GM19328 (cell line): Measurements from ENCODE around the gene C1QA.

ENCODE experiments used
- ATAC-seq: cut with Tn5 transposase; IDR thresholded peaks from one replicate; pipeline ENCODE4 v1.9.1; 2021; ENCODE audit warnings: mild to moderate bottlenecking, moderate library complexity; ENCODE audit not compliant: unreplicated experiment

C1QA gene, protein sequence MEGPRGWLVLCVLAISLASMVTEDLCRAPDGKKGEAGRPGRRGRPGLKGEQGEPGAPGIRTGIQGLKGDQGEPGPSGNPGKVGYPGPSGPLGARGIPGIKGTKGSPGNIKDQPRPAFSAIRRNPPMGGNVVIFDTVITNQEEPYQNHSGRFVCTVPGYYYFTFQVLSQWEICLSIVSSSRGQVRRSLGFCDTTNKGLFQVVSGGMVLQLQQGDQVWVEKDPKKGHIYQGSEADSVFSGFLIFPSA

DNA sequence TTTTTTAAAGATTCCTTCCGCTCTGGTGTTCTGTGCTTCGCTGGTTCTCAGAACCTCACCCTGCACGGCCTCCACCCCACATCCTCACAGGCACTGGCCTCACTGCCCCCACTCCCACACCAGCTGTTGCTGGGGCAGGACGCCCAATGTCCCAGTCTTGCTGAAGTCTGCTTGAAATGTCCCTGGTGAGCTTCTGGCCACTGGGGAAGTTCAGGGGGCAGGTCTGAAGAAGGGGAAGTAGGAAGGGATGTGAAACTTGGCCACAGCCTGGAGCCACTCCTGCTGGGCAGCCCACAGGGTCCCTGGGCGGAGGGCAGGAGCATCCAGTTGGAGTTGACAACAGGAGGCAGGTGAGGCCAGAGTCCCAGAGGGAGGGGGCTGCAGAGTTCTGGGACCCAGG, at the start of gene C1QA:
TSS of gene C1QA (plus strand) at position 276 of the 400 bp plus-strand sequence. CDS start 989 bp downstream, outside the sequence.
- no peak for ATAC-seq

DNA sequence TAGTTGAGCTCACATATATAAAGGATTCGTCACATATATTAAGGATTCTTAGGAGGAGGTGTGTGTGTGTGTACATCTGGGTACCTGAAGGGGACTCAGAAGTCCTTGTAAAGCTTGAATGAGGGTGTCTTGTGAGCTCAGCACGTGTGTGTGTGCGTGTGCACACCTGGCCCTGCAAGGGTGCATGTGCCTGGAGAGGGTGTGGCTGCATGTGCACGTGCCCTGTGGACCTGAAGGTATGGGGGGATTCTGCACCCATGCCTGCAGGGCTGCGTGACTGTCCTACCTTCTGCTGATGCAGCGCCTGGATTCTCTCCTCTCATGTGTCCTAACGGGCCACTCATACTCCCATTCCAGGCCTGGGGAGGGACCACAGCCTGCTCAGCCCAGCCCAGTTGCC, 49.2 kb upstream of the C1QA start:
- no peak for ATAC-seq

DNA sequence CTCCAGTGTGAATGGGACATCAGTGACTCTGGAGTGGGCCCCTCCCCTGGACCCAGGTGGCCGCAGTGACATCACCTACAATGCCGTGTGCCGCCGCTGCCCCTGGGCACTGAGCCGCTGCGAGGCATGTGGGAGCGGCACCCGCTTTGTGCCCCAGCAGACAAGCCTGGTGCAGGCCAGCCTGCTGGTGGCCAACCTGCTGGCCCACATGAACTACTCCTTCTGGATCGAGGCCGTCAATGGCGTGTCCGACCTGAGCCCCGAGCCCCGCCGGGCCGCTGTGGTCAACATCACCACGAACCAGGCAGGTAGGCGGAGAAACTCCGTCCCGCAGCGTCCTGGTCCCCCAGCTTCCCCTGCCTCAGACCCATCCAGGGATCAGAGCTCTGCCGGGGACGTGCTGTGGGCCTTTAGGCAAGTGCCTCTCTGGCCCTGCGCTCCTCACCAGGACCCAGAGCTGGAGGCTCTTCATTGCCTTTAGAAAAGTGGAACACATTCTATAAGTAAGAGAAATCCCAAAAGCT, 47.5 kb upstream of the C1QA start:
- ATAC-seq: no peak

DNA sequence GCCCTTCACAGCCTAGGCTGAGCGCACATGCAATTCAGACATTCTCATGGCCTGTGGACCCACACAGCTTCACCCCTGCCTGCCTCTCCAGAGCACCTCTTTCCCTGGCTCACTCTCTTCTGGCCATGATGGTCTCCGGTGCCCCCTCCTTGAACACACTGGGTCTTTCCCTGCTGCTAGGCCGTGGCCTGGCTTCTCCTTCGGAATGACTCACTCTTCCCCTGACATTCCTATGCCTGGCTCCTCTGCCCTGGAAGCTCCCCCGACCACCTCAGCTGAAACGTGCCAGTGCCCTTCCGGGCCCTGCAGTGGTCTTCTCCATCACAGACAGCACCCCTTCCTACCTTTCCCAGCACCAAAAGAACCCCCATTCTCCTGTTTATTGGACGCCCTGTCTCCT, 44.9 kb upstream of the C1QA start:
- ATAC-seq: no peak

DNA sequence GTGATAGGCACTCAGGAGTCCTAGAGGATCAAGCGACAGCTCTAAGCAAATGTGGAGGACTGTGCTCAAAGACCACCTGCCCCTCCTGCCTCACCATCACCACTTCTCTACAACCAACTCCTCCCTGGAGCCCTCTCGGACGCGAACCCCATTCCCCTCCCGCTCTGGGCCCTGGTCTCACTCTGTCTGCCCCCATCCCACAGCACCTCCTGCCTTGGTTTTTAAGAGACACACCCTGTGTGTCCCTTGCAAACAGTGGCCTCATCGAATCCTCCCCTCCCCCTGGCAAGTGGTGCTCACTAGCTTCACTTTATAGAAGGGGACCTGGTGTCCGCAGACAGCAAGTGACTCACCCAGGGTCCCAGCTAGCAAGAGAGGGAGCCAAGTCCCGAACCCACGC, 44.4 kb upstream of the C1QA start:
- no peak for ATAC-seq

DNA sequence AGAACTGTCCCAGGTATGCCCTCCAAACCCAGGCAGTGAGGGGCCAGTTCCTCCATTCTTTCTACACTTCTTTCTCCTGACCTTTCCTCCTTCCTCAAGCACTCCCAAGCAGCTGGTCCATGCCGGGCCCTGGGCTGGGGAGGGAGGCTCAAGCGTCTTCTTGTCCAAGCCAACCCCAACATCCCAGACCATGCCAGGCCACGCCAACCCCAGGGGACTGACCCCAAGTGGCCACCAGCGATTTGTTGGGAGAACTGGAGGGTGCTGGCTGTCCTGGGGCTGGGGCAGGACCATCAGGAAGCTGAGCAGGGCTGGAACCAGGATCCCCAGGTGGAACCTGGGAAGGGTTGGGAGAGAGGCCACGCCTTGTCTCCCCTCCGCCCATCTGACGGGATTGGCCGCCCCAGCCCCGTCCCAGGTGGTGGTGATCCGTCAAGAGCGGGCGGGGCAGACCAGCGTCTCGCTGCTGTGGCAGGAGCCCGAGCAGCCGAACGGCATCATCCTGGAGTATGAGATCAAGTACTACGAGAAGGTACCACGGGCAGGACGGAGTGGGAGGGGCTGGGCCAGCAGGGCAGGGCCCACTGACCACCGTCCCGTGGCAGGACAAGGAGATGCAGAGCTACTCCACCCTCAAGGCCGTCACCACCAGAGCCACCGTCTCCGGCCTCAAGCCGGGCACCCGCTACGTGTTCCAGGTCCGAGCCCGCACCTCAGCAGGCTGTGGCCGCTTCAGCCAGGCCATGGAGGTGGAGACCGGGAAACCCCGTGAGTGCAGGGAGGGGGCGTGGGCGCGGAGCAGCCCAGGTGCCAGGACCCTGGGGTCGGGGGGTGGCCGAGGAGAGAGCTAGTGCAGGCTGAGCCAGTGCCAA, 43.3 kb upstream of the C1QA start:
- no peak for ATAC-seq

DNA sequence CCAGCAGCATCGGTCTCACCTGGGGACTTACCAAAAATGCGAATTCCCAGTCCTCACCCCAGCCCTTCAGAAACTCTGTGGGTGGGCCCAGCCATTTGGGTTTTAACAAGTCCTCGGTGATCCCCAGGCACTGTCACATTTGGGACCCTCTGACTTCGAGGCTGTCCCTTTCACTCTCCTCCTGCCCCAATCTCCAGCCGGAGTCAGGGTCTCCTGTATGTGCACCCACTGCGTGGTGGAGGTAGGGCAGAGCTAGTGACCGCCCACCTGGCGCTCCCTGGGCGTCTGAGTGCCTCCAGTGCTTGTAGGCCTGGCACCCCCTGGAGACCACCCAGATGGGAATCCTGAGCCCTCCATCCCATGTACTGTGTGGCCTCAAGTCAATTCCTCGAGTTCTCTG, 42.0 kb upstream of the C1QA start:
- ATAC-seq: no peak

DNA sequence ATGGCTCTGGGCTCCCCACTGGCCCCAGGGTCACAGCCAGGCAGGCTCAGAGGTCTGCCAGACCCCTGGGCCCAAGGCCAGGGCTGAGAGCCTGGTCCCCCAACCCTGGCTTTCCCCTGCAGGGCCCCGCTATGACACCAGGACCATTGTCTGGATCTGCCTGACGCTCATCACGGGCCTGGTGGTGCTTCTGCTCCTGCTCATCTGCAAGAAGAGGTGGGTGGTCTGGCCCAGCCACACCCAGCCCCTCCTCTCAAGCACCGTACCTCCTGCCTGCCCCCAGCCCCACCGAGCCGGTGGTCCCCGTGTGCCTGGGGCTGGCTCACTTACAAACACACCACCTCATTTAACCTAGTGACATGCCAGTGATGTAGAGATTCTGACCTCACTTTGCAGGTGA, 41.3 kb upstream of the C1QA start:
- no peak for ATAC-seq

DNA sequence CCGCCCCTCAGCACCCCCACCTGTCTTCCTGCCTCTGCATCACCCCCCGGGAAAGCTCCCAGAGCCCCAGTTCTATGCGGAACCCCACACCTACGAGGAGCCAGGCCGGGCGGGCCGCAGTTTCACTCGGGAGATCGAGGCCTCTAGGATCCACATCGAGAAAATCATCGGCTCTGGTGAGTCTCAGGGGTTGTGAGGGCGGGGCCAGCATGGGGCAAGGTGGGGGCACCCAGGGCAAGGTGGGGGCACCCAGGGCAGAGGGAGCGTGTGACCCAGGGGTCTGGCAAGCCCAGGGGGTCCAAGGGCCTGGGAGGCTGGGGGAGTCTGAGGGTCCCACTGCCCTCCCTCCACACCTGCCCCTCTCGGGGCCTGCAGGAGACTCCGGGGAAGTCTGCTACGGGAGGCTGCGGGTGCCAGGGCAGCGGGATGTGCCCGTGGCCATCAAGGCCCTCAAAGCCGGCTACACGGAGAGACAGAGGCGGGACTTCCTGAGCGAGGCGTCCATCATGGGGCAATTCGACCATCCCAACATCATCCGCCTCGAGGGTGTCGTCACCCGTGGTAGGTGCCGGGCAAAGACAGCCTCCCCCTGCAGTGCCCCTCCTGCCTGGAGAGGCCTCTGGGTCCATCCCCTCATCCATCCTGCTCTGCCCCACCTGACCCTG, 39.0 kb upstream of the C1QA start:
- ATAC-seq: no peak

DNA sequence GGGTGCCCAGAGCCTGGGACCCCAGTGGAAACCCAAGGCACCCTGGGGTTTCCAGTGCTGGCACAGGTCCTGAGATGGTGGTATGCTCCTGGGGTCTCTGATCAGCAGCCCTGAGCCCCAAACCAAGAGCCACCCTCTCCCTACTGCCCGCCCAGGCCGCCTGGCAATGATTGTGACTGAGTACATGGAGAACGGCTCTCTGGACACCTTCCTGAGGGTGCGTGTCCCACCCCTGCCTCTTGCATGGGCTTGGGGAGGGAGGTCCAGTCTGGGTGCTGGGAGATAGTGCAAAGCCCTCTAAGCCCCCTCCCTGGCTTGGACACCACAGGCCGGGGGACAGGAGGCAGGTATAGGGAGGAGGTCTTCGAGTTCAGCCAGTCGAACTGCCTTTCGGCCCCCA, 38.4 kb upstream of the C1QA start:
- no peak for ATAC-seq

DNA sequence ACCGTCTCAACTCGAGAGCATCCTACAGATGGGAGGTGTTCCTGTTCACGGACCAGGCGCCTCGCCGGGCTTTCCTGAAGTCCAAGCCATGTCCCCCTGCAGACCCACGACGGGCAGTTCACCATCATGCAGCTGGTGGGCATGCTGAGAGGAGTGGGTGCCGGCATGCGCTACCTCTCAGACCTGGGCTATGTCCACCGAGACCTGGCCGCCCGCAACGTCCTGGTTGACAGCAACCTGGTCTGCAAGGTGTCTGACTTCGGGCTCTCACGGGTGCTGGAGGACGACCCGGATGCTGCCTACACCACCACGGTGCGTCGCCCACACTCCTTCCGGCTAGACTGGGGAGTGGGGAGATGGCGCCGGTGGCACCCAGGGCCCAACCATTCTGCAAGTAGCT, 37.7 kb upstream of the C1QA start:
- ATAC-seq: no peak

DNA sequence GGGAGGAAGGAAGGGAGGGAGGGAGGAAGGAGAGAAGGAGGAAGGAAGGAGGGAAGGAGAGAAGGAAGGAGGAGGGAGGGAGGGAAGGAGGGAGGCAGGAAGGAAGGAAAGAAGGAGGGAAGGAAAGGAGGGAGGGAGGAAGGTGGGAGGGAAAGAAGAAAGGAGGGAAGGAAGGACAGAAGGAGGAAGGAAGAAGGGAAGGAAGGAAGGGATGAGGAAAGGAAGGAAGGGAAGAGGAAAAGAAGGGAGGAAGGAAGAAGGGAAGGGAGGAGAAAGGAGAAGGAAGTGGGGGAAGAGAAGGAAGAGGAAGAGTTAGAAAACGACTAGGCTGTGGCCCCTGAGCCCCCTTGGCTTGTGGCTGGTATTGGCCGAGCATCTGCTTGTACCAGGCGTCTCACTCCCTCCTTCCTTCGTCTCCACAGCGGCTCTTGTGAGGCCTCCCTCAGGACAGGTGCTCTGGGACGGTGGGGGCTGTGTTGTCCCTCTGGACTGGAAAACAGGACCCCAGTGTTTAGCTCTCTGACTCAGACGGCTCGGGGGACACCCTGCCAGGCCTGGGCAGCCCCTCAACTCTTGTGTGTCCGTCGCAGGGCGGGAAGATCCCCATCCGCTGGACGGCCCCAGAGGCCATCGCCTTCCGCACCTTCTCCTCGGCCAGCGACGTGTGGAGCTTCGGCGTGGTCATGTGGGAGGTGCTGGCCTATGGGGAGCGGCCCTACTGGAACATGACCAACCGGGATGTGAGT, 36.2 kb upstream of the C1QA start:
- ATAC-seq: no peak

DNA sequence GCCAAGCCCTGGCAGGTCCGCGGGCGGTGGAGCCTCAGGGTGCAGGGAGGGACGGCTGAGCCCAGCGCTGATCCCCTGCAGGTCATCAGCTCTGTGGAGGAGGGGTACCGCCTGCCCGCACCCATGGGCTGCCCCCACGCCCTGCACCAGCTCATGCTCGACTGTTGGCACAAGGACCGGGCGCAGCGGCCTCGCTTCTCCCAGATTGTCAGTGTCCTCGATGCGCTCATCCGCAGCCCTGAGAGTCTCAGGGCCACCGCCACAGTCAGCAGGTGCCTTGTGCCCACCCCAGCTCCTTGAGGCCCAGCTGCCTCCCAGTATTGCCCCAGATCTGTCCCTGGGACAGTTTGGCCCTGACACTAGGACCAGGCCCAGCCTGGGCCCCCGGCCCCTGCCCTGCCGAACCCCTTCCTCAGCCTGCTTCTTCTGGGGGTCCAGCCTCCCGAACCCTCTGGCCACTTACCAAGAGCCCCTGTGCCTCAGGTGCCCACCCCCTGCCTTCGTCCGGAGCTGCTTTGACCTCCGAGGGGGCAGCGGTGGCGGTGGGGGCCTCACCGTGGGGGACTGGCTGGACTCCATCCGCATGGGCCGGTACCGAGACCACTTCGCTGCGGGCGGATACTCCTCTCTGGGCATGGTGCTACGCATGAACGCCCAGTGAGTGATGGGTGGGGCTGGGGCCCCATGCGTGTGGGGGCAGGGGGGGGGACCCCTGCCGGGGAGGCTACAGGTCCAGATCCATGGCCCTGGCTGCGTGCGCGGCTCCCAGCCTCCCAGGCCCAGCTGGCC, 35.4 kb upstream of the C1QA start:
- ATAC-seq: no peak

DNA sequence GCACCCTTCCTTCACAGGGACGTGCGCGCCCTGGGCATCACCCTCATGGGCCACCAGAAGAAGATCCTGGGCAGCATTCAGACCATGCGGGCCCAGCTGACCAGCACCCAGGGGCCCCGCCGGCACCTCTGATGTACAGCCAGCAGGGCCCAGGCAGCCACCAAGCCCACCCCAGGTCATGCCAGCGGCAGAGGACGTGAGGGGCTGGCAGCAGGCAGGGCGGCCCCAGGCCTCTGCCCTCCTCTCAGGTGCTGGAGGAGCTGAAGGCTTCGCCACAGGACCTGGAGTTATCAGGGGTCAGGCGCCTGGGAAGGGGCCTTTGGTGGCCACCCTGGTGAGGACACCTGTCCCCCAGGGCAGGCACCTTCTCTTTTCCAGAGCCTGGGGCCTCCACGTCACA, 34.8 kb upstream of the C1QA start:
- ATAC-seq: no peak

DNA sequence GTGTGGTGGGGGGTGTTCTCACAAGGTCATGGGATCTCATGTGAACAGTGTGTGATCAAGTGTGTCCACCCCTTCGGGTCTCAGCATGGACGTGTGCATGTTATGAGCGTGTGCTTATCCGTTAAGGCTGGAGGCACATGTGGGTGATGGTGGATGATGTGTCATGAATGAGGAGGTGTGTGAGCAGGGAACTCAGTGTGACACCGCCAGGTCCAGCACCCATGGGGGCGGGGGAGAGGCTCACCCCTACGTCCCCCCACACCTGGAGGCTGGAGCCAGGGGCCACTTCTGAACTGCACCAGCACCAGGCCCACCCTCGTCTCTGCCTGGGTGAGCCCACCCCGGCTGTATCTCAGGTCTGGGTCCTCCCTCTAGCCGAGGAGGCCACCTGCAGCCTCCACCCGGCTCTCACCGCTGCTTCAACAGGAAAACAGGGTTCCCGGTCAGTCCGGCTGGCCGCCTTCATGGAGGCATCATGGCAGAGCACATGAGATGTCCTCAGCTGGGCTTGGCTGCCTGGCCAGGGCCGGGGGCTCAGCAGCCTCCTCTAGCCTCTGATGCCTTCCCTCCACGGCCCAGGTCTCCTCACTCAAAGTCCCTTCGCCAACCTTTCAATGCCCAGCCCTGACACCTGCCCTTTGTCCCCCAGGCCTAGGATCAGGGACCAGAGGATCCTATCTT, 34.2 kb upstream of the C1QA start:
- no peak for ATAC-seq

DNA sequence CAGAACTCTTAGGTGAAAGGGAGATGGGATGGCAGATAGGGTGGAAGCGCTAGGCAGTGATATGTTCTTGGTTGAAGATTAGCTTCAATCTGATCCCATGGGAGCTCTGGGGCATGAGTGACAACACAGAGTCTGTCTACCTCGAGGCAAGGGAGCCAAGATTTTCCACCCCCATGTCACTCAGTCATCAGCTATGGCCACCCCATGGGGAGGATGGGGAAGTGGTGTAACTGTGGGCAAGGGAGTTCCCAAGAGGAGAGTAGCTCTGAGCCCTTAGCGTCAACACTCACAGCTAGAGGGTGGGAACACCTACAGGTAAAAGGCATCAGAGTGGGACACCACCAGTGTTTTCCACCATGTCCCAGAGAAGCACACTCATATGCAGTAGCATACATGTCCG, 30.3 kb upstream of the C1QA start:
- no peak for ATAC-seq

DNA sequence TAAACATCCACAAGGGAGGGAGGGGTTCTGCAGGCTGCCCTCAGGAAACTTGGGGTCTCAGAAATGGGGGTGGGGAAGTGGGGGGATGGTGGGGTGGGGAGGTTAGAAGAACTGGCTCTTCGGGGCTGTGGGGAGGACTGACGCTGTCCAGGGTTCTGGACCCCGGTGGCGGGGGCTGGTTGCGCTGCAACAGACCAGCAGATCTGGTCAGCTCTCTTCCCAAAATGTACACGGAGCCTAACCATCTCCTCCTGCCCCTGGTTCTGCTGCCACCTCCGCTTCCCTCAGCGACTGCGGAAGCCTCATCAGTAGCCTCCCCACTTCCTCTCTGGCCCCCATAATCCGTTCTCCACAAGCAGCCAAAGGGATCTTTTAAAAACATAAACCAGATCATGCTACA, 29.3 kb upstream of the C1QA start:
- ATAC-seq: no peak

DNA sequence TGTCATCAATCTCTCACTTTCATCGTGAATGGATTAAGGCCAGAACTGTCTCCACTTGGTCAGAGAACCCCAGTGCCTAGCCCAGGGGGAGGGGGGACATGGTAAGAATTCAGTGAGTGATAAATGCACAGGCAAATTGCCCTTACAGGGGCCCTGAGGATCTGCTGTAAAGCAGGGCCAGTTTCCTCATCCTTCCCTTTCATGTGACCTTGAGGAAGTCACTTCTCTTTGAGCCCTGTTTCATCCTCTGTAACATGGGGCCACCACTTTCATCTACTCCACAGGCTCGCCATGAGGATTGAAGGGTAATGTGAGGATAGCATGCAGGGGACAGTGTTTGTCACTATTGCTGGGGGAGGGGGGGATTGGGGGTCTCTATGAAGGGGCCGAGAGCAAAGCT, 28.1 kb upstream of the C1QA start:
- no peak for ATAC-seq

DNA sequence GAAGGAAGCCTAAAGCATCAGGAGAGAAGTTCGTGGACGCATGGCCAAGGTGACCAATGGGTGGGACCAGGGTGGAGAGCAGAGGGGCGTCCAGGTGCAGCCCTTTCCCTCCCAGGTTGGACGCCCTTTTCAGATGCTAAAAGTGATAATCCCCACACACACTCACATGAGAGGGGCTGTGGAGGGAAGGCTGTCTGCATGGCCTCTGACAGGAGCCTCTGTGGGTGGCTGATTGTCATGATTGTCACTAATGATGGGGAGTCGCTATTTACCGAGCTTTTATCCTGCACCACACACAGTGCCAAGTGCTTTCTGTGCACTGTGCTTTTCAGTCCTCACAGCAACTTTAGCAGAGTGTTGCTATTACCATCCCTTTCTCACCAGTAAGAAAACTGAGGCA, 27.1 kb upstream of the C1QA start:
- no peak for ATAC-seq

DNA sequence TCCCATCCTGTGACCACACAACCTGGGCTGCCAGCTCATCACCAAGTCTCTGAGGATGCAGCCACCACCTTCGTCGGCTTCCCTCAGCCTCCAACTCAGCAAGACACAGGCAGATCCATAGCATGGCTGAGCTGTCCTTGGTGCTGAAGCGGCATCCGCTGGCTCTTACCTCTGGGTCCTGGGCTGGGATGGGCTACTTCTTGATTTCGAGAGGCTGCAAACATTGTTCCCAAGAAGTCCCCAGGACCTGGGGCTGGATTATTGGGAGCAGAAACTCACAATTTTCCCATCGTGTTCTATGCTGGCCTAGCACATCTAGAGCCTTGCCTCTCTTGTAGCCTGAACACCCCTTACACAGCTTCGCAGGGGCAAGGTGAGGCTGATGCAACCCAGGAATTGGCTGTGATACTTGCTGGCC, 24.9 kb upstream of the C1QA start:
- ATAC-seq: no peak
